ENCODE results near the gene TXNDC2. TPM values are rescaled to one million over a fixed set of nuclear protein-coding genes. Genes with fewer than 3 reads are reported as not detected.

The TXNDC2 gene
- not detected in 2 replicates for total RNA-seq (2013; cell fraction: nucleolus; rRNA removed)
- 0.06 TPM in 1 of 2 replicates, not detected in the other for total RNA-seq (2014; rRNA removed)
- total RNA-seq (2014; rRNA removed; fragmentation: Illumina TruSeq; extraction: Trizol), result 0.04 TPM in 1 of 2 replicates, not detected in the other
- 0.40 TPM in 1 of 2 replicates, not detected in the other for total RNA-seq (2021)
- polyA plus RNA-seq (2011; ENCODE audit: low read depth), result not detected
- polyA plus RNA-seq (2011; rRNA removed), result not detected in 2 replicates
- not detected in 2 replicates for polyA plus RNA-seq (2011; cell fraction: cytosol; rRNA removed)
- polyA plus RNA-seq (2011; cell fraction: nucleus; rRNA removed), result not detected in 2 replicates
- 0.04 TPM in 1 of 2 replicates, not detected in the other for polyA plus RNA-seq (2012)
- 0.07 TPM in 1 of 2 replicates, not detected in the other for polyA plus RNA-seq (2014; fragmentation: Illumina TruSeq; extraction: Trizol)
- not detected for polyA plus RNA-seq (2014; fragmentation: Nextera tagmentation; extraction: Ambion mirVana)
- polyA plus RNA-seq (2014; rRNA removed), result 0.09 TPM in 1 of 2 replicates, not detected in the other
- not detected for polyA plus RNA-seq (2016; fragmentation: Nextera tagmentation; extraction: Ambion mirVana)
- polyA minus RNA-seq (2011; rRNA and poly(A)+ RNA removed), result not detected in 2 replicates
- not detected in 2 replicates for polyA minus RNA-seq (2011; cell fraction: cytosol; rRNA and poly(A)+ RNA removed)
- not detected in 2 replicates for polyA minus RNA-seq (2011; cell fraction: nucleus; rRNA and poly(A)+ RNA removed)
- Bru-seq, nascent RNA, result not detected
- percentile 10 among the genes with signal in this experiment for BruChase-seq, experiment 1, labeled RNA remaining after a 6-hour chase
- BruChase-seq, experiment 2, labeled RNA remaining after a 2-hour chase, result percentile 15 among the genes with signal in this experiment
- long read RNA-seq, experiment 1, result 0 reads
- long read RNA-seq, experiment 2, result 0 reads

- TF ChIP-seq NBN (IDR thresholded peaks at IDR 0.05), result no peak
- TF ChIP-seq RFX5 (IDR thresholded peaks at IDR 0.05; ENCODE audit: low read depth, low read length), result no peak
- no peak for TF ChIP-seq TBL1XR1 (IDR thresholded peaks at IDR 0.05; ENCODE audit: low read depth, low read length)
- TF ChIP-seq ZBED1 (IDR thresholded peaks at IDR 0.05; ENCODE audit: borderline replicate concordance), result no peak
- no peak for TF ChIP-seq CEBPZ (IDR thresholded peaks at IDR 0.05; ENCODE audit: low read depth, low read length)
- TF ChIP-seq USF2 (IDR thresholded peaks at IDR 0.05; ENCODE audit: borderline replicate concordance, low read depth, low read length), result no peak
- TF ChIP-seq SMAD5 (IDR thresholded peaks at IDR 0.05; ENCODE audit: low read depth), result no peak
- TF ChIP-seq NFIC (IDR thresholded peaks at IDR 0.05; ENCODE audit: low read depth, low read length), result no peak
- TF ChIP-seq CREB1 (IDR thresholded peaks at IDR 0.05; ENCODE audit: low read depth), result no peak
- intact Hi-C loops (cut with micrococcal nuclease; ENCODE audit: unreplicated experiment), result no loop called here
- DNase-seq (ENCODE audit: low read depth, low spot score) (no peak), FAIRE-seq (no peak), ATAC-seq (no peak)
- CTCF ChIA-PET, result no interaction called here
- RAD21 ChIA-PET (ENCODE audit: unreplicated experiment), result interaction anchor here (0.5 kb wide), 1 partner anchor 10 kb away, joined by 5 read pairs; no protein-coding TSS in a partner anchor
- Histone ChIP-seq H3K27me3 (replicated peaks in 1 of 2; ENCODE audit: control insufficient read depth in 2 of 2, insufficient read depth in 2 of 2, low read length in 1 of 2) (no peaks in the 10 kb centered on the region), H3K79me2 (ENCODE audit: control insufficient read depth, insufficient read depth, low read length) (no peaks in the 10 kb centered on the region), H2AFZ (ENCODE audit: control insufficient read depth, low read depth, low read length) (no peak within 1 kb of the TSS), H3K4me3 (no peak within 1 kb of the TSS), H4K20me1 (ENCODE audit: control insufficient read depth, insufficient read depth) (no peaks in the 10 kb centered on the region), H3K9me3 (replicated peaks; ENCODE audit: control insufficient read depth, insufficient read depth, low read length) (no peaks in the 10 kb centered on the region), H3K9ac (ENCODE audit: control insufficient read depth, insufficient read depth, low read length) (no peak within 1 kb of the TSS), H3K27ac (ENCODE audit: control insufficient read depth, insufficient read depth) (no peak within 1 kb of the TSS), H3K4me2 (ENCODE audit: control insufficient read depth, insufficient read depth) (no peak within 1 kb of the TSS), H3K36me3 (ENCODE audit: control insufficient read depth in 2 of 2, insufficient read depth in 2 of 2, low read length in 1 of 2) (no peaks in the 10 kb centered on the region), H3K4me1 (ENCODE audit: control insufficient read depth, insufficient read depth, low read length) (no peaks in the 10 kb centered on the region)
- in situ Hi-C loops (cut with MboI), result no loop called here
- WGBS (ENCODE audit: insufficient coverage, insufficient replicate concordance, low lambda C conversion rate, missing lambda C conversion rate), result 39% methylated on average over 8 of the region's 8 CpGs
- POLR2A ChIA-PET, result no interaction called here
- SMC1A ChIA-PET (ENCODE audit: uncharacterized antibody, unreplicated experiment), result interaction anchor here (0.6 kb wide), 1 partner anchor 1063 kb away, joined by 3 read pairs; no protein-coding TSS in a partner anchor
- BruUV-seq (replicated peaks), result no TSS peak
Observed at GRCh38 chr18:9885170-9886004, at the start of gene TXNDC2. TXNDC2 (plus strand) TSS chr18:9885973; CDS start chr18:9886681, 708 bp downstream.
